Measurements from ENCODE around the gene SLC33A1. TPM values are rescaled to one million over a fixed set of nuclear protein-coding genes. Genes with fewer than 3 reads are reported as not detected.

Gene SLC33A1
- polyA plus RNA-seq, 3 donors = 9.7 to 19.1 (median 15.0) TPM

DNA sequence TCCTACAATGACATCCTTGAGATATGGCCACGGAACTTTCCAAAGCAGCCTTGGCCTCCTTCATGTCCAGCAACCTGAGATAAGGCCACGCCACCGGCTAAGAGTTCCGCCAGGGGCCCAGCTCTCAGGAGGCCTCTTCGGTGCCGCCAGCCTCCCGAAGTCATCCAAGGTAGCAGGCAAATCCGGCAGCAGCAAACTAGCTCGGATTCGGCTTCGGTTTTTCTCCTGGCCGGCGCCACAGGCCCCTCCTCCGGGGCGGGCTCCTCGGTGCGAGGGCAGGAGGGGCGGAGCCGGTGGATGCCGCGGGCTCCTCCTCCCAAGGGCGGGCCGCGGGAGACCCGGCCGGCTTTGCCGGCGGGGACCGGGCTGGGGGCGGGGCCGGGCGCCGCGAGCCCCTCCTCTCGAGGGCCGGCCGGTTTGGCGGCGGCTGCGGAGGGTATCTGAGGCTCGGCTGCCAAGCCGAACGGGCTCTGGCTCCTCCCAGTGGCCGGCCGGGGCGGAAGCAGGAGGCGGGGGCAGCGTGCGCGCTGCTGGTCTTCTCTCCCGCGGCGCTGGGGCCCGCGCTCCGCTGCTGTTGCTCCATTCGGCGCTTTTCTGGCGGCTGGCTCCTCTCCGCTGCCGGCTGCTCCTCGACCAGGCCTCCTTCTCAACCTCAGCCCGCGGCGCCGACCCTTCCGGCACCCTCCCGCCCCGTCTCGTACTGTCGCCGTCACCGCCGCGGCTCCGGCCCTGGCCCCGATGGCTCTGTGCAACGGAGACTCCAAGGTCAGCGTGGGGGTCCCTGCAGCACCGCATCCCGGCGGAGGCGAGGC lies 16.1 kb upstream of the SLC33A1 start, which contains the start of gene GMPS:
Gene GMPS (plus strand): TSS at position 518 of the 812 bp plus-strand sequence. CDS start 221 bp downstream, at position 739.
- H3K9me3 ChIP-seq (replicated peaks in 1 of 2; ENCODE audit: control insufficient read depth in 1 of 2, insufficient read depth in 1 of 2, low read length in 2 of 2) = no peaks in the 10 kb centered on the region
- Mint-ChIP-seq H3K4me1 (peaks cover 23% of the 10 kb centered on the region), H3K4me3 (peak within 1 kb of the TSS; percentile 90 to 97), H3K36me3 (no peaks in the 10 kb centered on the region), H3K9me3 (peaks cover 0 to 3% (median 0%) of the 10 kb centered on the region in 7 donors), H3K27me3 (ENCODE audit: low read depth in 3 of 3) (peaks cover 0 to 5% (median 2%) of the 10 kb centered on the region in 3 donors), H3K27ac (peak within 1 kb of the TSS; percentile 85 to 96 (median 95))
- H4K20me1 ChIP-seq (ENCODE audit: insufficient read depth, low read length) = peaks cover 13% of the 10 kb centered on the region
- H2AFZ ChIP-seq (ENCODE audit: insufficient read depth, low read depth, low read length, poor library complexity, severe bottlenecking) = peak within 1 kb of the TSS; percentile 94
- peak; percentile 88 to 92 (median 90) for DNase-seq
- intact Hi-C loops (cut with micrococcal nuclease) = loop anchor here (2.0 to 10.0 kb wide), 3 partner anchors 16 to 66 kb away; partner anchors contain the start of genes C3orf33 (in 2 of the 2) and SLC33A1 (in 1 of the 2)
- H3K9ac ChIP-seq (ENCODE audit: insufficient read depth, low read length, poor library complexity, severe bottlenecking) = peak within 1 kb of the TSS; percentile 90
- H3K36me3 ChIP-seq (replicated peaks in 1 of 2; ENCODE audit: control insufficient read depth in 1 of 2, insufficient read depth in 2 of 2, low read length in 2 of 2) = no peaks in the 10 kb centered on the region
- H3K79me2 ChIP-seq (ENCODE audit: insufficient read depth, low read length) = peaks cover 48% of the 10 kb centered on the region
- H3K27ac ChIP-seq (ENCODE audit: low read depth in 1 of 2, low read length in 2 of 2) = peak within 1 kb of the TSS; percentile 75 to 84
- H3K4me3 ChIP-seq (replicated peaks in 1 of 3; ENCODE audit: low read depth in 2 of 3, low read length in 3 of 3) = peak within 1 kb of the TSS; percentile 66 to 98 (median 90)
- TF ChIP-seq, protein P1, sequence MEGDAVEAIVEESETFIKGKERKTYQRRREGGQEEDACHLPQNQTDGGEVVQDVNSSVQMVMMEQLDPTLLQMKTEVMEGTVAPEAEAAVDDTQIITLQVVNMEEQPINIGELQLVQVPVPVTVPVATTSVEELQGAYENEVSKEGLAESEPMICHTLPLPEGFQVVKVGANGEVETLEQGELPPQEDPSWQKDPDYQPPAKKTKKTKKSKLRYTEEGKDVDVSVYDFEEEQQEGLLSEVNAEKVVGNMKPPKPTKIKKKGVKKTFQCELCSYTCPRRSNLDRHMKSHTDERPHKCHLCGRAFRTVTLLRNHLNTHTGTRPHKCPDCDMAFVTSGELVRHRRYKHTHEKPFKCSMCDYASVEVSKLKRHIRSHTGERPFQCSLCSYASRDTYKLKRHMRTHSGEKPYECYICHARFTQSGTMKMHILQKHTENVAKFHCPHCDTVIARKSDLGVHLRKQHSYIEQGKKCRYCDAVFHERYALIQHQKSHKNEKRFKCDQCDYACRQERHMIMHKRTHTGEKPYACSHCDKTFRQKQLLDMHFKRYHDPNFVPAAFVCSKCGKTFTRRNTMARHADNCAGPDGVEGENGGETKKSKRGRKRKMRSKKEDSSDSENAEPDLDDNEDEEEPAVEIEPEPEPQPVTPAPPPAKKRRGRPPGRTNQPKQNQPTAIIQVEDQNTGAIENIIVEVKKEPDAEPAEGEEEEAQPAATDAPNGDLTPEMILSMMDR (IDR thresholded peaks at IDR 0.05) = peak; percentile 62
- H3K27me3 ChIP-seq (ENCODE audit: control insufficient read depth in 2 of 2, insufficient read depth in 2 of 2, low read length in 2 of 2) = no peaks in the 10 kb centered on the region
- peak within 1 kb of the TSS; percentile 87 for H3K4me2 ChIP-seq (replicated peaks; ENCODE audit: extremely low read depth, low read length, poor library complexity, severe bottlenecking)
- WGBS (ENCODE audit: insufficient coverage) = under 1% methylated on average over 81 of the region's 83 CpGs
- H3K4me1 ChIP-seq (ENCODE audit: control insufficient read depth in 1 of 2, insufficient read depth in 2 of 2, low read length in 2 of 2) = peaks cover 23 to 30% of the 10 kb centered on the region in 2 donors

DNA sequence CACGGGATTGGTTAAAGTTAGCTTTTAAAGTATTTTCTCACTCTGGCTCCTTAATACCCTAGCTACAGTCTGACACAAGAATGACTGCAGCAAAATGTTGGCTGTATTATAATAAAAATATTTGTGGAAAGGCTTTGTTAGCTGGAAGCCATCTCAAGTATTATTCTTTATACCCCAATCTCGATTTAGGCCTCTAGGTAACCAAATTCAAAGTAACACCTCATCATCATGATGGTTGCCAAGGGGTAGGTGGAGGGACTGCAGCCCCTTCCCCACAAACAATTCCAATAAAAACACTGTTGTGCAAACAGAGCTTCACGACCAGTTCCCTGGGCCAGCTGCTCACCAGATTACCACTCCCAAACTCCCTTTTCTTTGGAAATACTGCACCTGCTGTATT lies 15.5 kb upstream of the SLC33A1 start:
- peaks cover 23% of the 10 kb centered on the region for H3K4me1 Mint-ChIP-seq
- Histone ChIP-seq H4K20me1 (ENCODE audit: insufficient read depth, low read length) (peaks cover 13% of the 10 kb centered on the region), H3K9ac (ENCODE audit: insufficient read depth, low read length, poor library complexity, severe bottlenecking) (peak overlapping the region; percentile 90), H3K79me2 (ENCODE audit: insufficient read depth, low read length) (peaks cover 42% of the 10 kb centered on the region), H3K4me1 (ENCODE audit: control insufficient read depth in 1 of 2, insufficient read depth in 2 of 2, low read length in 2 of 2) (peaks cover 23 to 30% of the 10 kb centered on the region in 2 donors), H3K4me2 (replicated peaks; ENCODE audit: extremely low read depth, low read length, poor library complexity, severe bottlenecking) (peak overlapping the region; percentile 87), H3K27me3 (ENCODE audit: control insufficient read depth in 2 of 2, insufficient read depth in 2 of 2, low read length in 2 of 2) (no peaks in the 10 kb centered on the region), H2AFZ (ENCODE audit: insufficient read depth, low read depth, low read length, poor library complexity, severe bottlenecking) (peak overlapping the region; percentile 85), H3K36me3 (replicated peaks in 1 of 2; ENCODE audit: control insufficient read depth in 1 of 2, insufficient read depth in 2 of 2, low read length in 2 of 2) (no peaks in the 10 kb centered on the region), H3K27ac (ENCODE audit: low read depth in 1 of 2, low read length in 2 of 2) (peak overlapping the region; percentile 75), H3K4me3 (replicated peaks in 1 of 3; ENCODE audit: low read depth in 2 of 3, low read length in 3 of 3) (peak overlapping the region; percentile 52 to 98 (median 58)), H3K9me3 (replicated peaks in 1 of 2; ENCODE audit: control insufficient read depth in 1 of 2, insufficient read depth in 1 of 2, low read length in 2 of 2) (no peaks in the 10 kb centered on the region)
- whole genome bisulfite sequencing (ENCODE audit: insufficient coverage) = no CpG with 5 or more reads among the region's 3 CpGs
- H3K4me3 Mint-ChIP-seq = peak overlapping the region; percentile 89 to 95
- H3K27ac Mint-ChIP-seq = peak overlapping the region; percentile 85 to 96 (median 95)
- peaks cover 0 to 5% (median 2%) of the 10 kb centered on the region in 3 donors for H3K27me3 Mint-ChIP-seq (ENCODE audit: low read depth in 3 of 3)
- intact Hi-C loops (cut with micrococcal nuclease) = loop anchor here (2.0 to 10.0 kb wide), 4 partner anchors 15 to 1545 kb away; partner anchors contain the start of genes C3orf33 (in 2 of the 2), DHX36 (in 1 of the 2) and SLC33A1 (in 1 of the 2)
- H3K9me3 Mint-ChIP-seq = peaks cover 0 to 3% (median 0%) of the 10 kb centered on the region in 7 donors
- TF ChIP-seq, protein P1 (IDR thresholded peaks at IDR 0.05) = no peak
- DNase-seq = no peak
- H3K36me3 Mint-ChIP-seq = no peaks in the 10 kb centered on the region
